Measurements from ENCODE around the gene COPE.
"Not testable (repeated sequence)": the region's sequence is repeated elsewhere in the genome, so short reads cannot be mapped to it uniquely, and the experiment has no call there.

COPE gene

GRCh38 chr19:18960370-18960769 is 41.2 kb upstream of the COPE start:
- DNase-seq (ENCODE audit: extremely low spot score): no peak
- TF ChIP-seq ZNF384 (IDR thresholded peaks at IDR 0.05) (no peak), NFRKB (IDR thresholded peaks at IDR 0.05) (no peak), ARNT (IDR thresholded peaks at IDR 0.05) (no peak), CTBP1 (IDR thresholded peaks at IDR 0.05; ENCODE audit: borderline replicate concordance) (no peak), HDGF (IDR thresholded peaks at IDR 0.05; ENCODE audit: borderline replicate concordance) (no peak), SUZ12 (IDR thresholded peaks at IDR 0.05) (no peak), BHLHE40 (IDR thresholded peaks at IDR 0.05; ENCODE audit: borderline replicate concordance) (no peak), FOXM1 (IDR thresholded peaks at IDR 0.05; ENCODE audit: borderline replicate concordance) (no peak), ELF4 (IDR thresholded peaks at IDR 0.05) (no peak), L3MBTL2 (conservative IDR thresholded peaks at IDR 0.05) (no peak), FOXK2 (IDR thresholded peaks at IDR 0.05) (no peak), SP1 (IDR thresholded peaks at IDR 0.05) (no peak), TARDBP (IDR thresholded peaks at IDR 0.05) (no peak), FOXA1 (IDR thresholded peaks at IDR 0.05) (no peak), PKNOX1 (IDR thresholded peaks at IDR 0.05) (no peak), LEF1 (IDR thresholded peaks at IDR 0.05; ENCODE audit: borderline replicate concordance) (no peak)
- POLR2A ChIA-PET: no interaction called here
- CTCF ChIA-PET: interaction anchor here (0.7 kb wide), 1 partner anchor 27 kb away, joined by 3 read pairs; no protein-coding TSS in a partner anchor

GRCh38 chr19:18955042-18955441 is 35.9 kb upstream of the COPE start:
- DNase-seq (ENCODE audit: extremely low spot score): no peak
- TF ChIP-seq BHLHE40 (IDR thresholded peaks at IDR 0.05; ENCODE audit: borderline replicate concordance) (no peak), NFRKB (IDR thresholded peaks at IDR 0.05) (no peak), FOXA1 (IDR thresholded peaks at IDR 0.05) (no peak), LEF1 (IDR thresholded peaks at IDR 0.05; ENCODE audit: borderline replicate concordance) (no peak), SP1 (IDR thresholded peaks at IDR 0.05) (no peak), HDGF (IDR thresholded peaks at IDR 0.05; ENCODE audit: borderline replicate concordance) (no peak), ELF4 (IDR thresholded peaks at IDR 0.05) (no peak), SUZ12 (IDR thresholded peaks at IDR 0.05) (no peak), PKNOX1 (IDR thresholded peaks at IDR 0.05) (no peak), TARDBP (IDR thresholded peaks at IDR 0.05) (no peak), CTBP1 (IDR thresholded peaks at IDR 0.05; ENCODE audit: borderline replicate concordance) (no peak), L3MBTL2 (conservative IDR thresholded peaks at IDR 0.05) (no peak), ARNT (IDR thresholded peaks at IDR 0.05) (no peak), FOXK2 (IDR thresholded peaks at IDR 0.05) (no peak), FOXM1 (IDR thresholded peaks at IDR 0.05; ENCODE audit: borderline replicate concordance) (no peak), ZNF384 (IDR thresholded peaks at IDR 0.05) (no peak)
- CTCF ChIA-PET: interaction anchor here (1.0 kb wide), 1 partner anchor 29 kb away, joined by 3 read pairs; no protein-coding TSS in a partner anchor
- POLR2A ChIA-PET: no interaction called here

- CTCF ChIA-PET: no interaction called here
- POLR2A ChIA-PET: no interaction called here
- DNase-seq (ENCODE audit: extremely low spot score): no peak
Measured at GRCh38 chr19:18954094-18954493, 34.9 kb upstream of the COPE start.

GRCh38 chr19:18952364-18953003 is 33.3 kb upstream of the COPE start:
- CTCF ChIA-PET; DNase-seq (ENCODE audit: extremely low spot score); POLR2A ChIA-PET: not testable (repeated sequence)

More at GRCh38 chr19:18954094-18954493, 34.9 kb upstream of the COPE start:
- no peak for TF ChIP-seq FOXK2 (IDR thresholded peaks at IDR 0.05)
- TF ChIP-seq LEF1 (IDR thresholded peaks at IDR 0.05; ENCODE audit: borderline replicate concordance): no peak
- TF ChIP-seq HDGF (IDR thresholded peaks at IDR 0.05; ENCODE audit: borderline replicate concordance): no peak
- no peak for TF ChIP-seq CTBP1 (IDR thresholded peaks at IDR 0.05; ENCODE audit: borderline replicate concordance)
- TF ChIP-seq L3MBTL2 (conservative IDR thresholded peaks at IDR 0.05): no peak
- TF ChIP-seq BHLHE40 (IDR thresholded peaks at IDR 0.05; ENCODE audit: borderline replicate concordance): no peak
- no peak for TF ChIP-seq FOXM1 (IDR thresholded peaks at IDR 0.05; ENCODE audit: borderline replicate concordance)
- TF ChIP-seq PKNOX1 (IDR thresholded peaks at IDR 0.05): no peak
- TF ChIP-seq NFRKB (IDR thresholded peaks at IDR 0.05): no peak
- TF ChIP-seq FOXA1 (IDR thresholded peaks at IDR 0.05): no peak
- no peak for TF ChIP-seq ZNF384 (IDR thresholded peaks at IDR 0.05)
- no peak for TF ChIP-seq ARNT (IDR thresholded peaks at IDR 0.05)
- TF ChIP-seq TARDBP (IDR thresholded peaks at IDR 0.05): no peak
- no peak for TF ChIP-seq SP1 (IDR thresholded peaks at IDR 0.05)
- TF ChIP-seq SUZ12 (IDR thresholded peaks at IDR 0.05): no peak
- TF ChIP-seq ELF4 (IDR thresholded peaks at IDR 0.05): no peak

GRCh38 chr19:18951721-18952281 is 32.6 kb upstream of the COPE start:
- DNase-seq (ENCODE audit: extremely low spot score): no peak
- CTCF ChIA-PET: no interaction called here
- TF ChIP-seq LEF1 (IDR thresholded peaks at IDR 0.05; ENCODE audit: borderline replicate concordance) (no peak), FOXK2 (IDR thresholded peaks at IDR 0.05) (no peak), ZNF384 (IDR thresholded peaks at IDR 0.05) (0 out of 2 replicates have a peak, but pooled peaks have one; percentile 19), L3MBTL2 (conservative IDR thresholded peaks at IDR 0.05) (no peak), SP1 (IDR thresholded peaks at IDR 0.05) (no peak), BHLHE40 (IDR thresholded peaks at IDR 0.05; ENCODE audit: borderline replicate concordance) (no peak)
- POLR2A ChIA-PET: no interaction called here

GRCh38 chr19:18949858-18950257 is 30.7 kb upstream of the COPE start:
- no peak for TF ChIP-seq LEF1 (IDR thresholded peaks at IDR 0.05; ENCODE audit: borderline replicate concordance)
- CTCF ChIA-PET: interaction anchor here (0.6 to 1.1 kb wide), 2 partner anchors 37 to 319 kb away, joined by 4 read pairs; no protein-coding TSS in a partner anchor
- no peak for DNase-seq (ENCODE audit: extremely low spot score)
- POLR2A ChIA-PET: no interaction called here
